Right lung (tissue), 10 donors: ENCODE measurements around the gene SPOCK1. TPM values are rescaled to one million over a fixed set of nuclear protein-coding genes. Genes with fewer than 3 reads are reported as not detected.
A peak's percentile ranks its signal among the peaks of the same experiment; 100 is the strongest.
"Not testable (repeated sequence)": the region's sequence is repeated elsewhere in the genome, so short reads cannot be mapped to it uniquely, and the experiment has no call there.

Experiments used
- DNase-seq, 2 donors: peaks; one replicate each; pipeline ENCODE4 v3.0.0-alpha.2; 2013
- long read RNA-seq, 8 donors: transcript quantifications; one replicate each; lab custom pipeline, GENCODE V29; 2026
- polyA plus RNA-seq, 5 donors: library from polyadenylated mRNA; unstranded; fragments of 120-200 nt; gene quantifications; one replicate each; pipeline versions ENCODE4 v1.2.1 to v1.2.3, GENCODE V29; 2013; ENCODE audit warnings: inconsistent platforms in 1 of 5, low replicate concordance in 1 of 5; ENCODE audit not compliant: insufficient read length in 5 of 5, insufficient read depth in 1 of 5

SPOCK1 gene
- polyA plus RNA-seq = 1 to 10 TPM in 1 of 5 donors, under 1 TPM in 4; 0.43 to 1.4 (median 0.55) TPM
- long read RNA-seq, donor 1 = 0 reads
- long read RNA-seq, donor 2 = 0 reads
- long read RNA-seq, donor 3 = 0 reads
- long read RNA-seq, donor 4, full-length matches to known transcripts = 1 of 1 reads
- long read RNA-seq, donor 4, partial matches to known transcripts = 0 of 1 reads
- long read RNA-seq, donor 4, other reads (novel, unspliced or antisense) = 0 of 1 reads
- long read RNA-seq, donor 5 = 0 reads
- long read RNA-seq, donor 6 = 0 reads
- long read RNA-seq, donor 7 = 0 reads
- long read RNA-seq, donor 8 = 0 reads

- DNase-seq = peak; percentile 49 to 53
Observed at GRCh38 chr5:137498736-137499505, at the start of gene SPOCK1. Gene SPOCK1 (minus strand): TSS chr5:137499326.

GRCh38 chr5:137545956-137546355, 46.8 kb upstream of the SPOCK1 start:
- no peak for DNase-seq

GRCh38 chr5:137535449-137535848, 36.3 kb upstream of the SPOCK1 start:
- not testable (repeated sequence) for DNase-seq

GRCh38 chr5:137533963-137534362, 34.8 kb upstream of the SPOCK1 start:
- no peak for DNase-seq

GRCh38 chr5:137531266-137531665, 32.1 kb upstream of the SPOCK1 start:
- DNase-seq = no peak

GRCh38 chr5:137521246-137521645, 22.1 kb upstream of the SPOCK1 start:
- no peak for DNase-seq

GRCh38 chr5:137516961-137517360, 17.8 kb upstream of the SPOCK1 start:
- DNase-seq = no peak

GRCh38 chr5:137516251-137516797, 17.2 kb upstream of the SPOCK1 start:
- DNase-seq = no peak

GRCh38 chr5:137515238-137515637, 16.1 kb upstream of the SPOCK1 start:
- no peak for DNase-seq

- no peak for DNase-seq
Observed at GRCh38 chr5:137510671-137511070, 11.5 kb upstream of the SPOCK1 start.

GRCh38 chr5:137507150-137507549, 8.0 kb upstream of the SPOCK1 start:
- DNase-seq = no peak

- no peak for DNase-seq
Observed at GRCh38 chr5:137506296-137506695, 7.2 kb upstream of the SPOCK1 start.

GRCh38 chr5:137504916-137505315, 5.8 kb upstream of the SPOCK1 start:
- no peak for DNase-seq

GRCh38 chr5:137503456-137503855, 4.3 kb upstream of the SPOCK1 start:
- DNase-seq = no peak

- DNase-seq = no peak
Observed at GRCh38 chr5:137502632-137503031, 3.5 kb upstream of the SPOCK1 start.

- no peak for DNase-seq
Observed at GRCh38 chr5:137501846-137502406, 2.8 kb upstream of the SPOCK1 start.

- DNase-seq = no peak
Observed at GRCh38 chr5:137501226-137501625, 2.1 kb upstream of the SPOCK1 start.

GRCh38 chr5:137500615-137501225, 1.6 kb upstream of the SPOCK1 start:
- no peak for DNase-seq

GRCh38 chr5:137499506-137499847, 351 bp upstream of the SPOCK1 start:
- DNase-seq = not testable (repeated sequence)

- DNase-seq = no peak
Observed at GRCh38 chr5:137498301-137498735, 808 bp downstream of the SPOCK1 start.

- DNase-seq = no peak
Observed at GRCh38 chr5:137497396-137498290, 1.5 kb downstream of the SPOCK1 start.
